ENCODE results near the gene ASPG.

ASPG gene

GRCh38 chr14:104150136-104151025 lies 64.9 kb downstream of the ASPG start (continued):
- TF ChIP-seq ZNF146 (tag by site-specific recombination; IDR thresholded peaks at IDR 0.05) (0 out of 2 replicates have a peak, but pooled peaks have one; percentile 7), KLF1 (tag by site-specific recombination; IDR thresholded peaks at IDR 0.05) (peak; percentile 32; the same call in 1 of the 2 replicates), ZNF239 (tag by site-specific recombination; IDR thresholded peaks at IDR 0.05) (no peak), ZNF324 (tag by site-specific recombination; IDR thresholded peaks at IDR 0.05) (peak; percentile 74), ZNF785 (tag by site-specific recombination; IDR thresholded peaks at IDR 0.05) (no peak), INSM2 (tag by site-specific recombination; IDR thresholded peaks at IDR 0.05) (peak; percentile 49; the same call in 1 of the 2 replicates), ZEB2 (tag by site-specific recombination; IDR thresholded peaks at IDR 0.05) (peak; percentile 66), KLF8 (tag by site-specific recombination; IDR thresholded peaks at IDR 0.05) (0 out of 2 replicates have a peak, but pooled peaks have one; percentile 35), ZNF2 (tag by site-specific recombination; IDR thresholded peaks at IDR 0.05) (peak; percentile 63; the same call in 1 of the 2 replicates), ZNF404 (tag by site-specific recombination; IDR thresholded peaks at IDR 0.05) (no peak), ZBTB17 (tag by site-specific recombination; IDR thresholded peaks at IDR 0.05) (peak; percentile 9; the same call in 1 of the 2 replicates), ZNF112 (tag by site-specific recombination; IDR thresholded peaks at IDR 0.05) (no peak), PATZ1 (tag by site-specific recombination; IDR thresholded peaks at IDR 0.05) (peak; percentile 77; the same call in 1 of the 2 replicates), ZNF394 (tag by site-specific recombination; IDR thresholded peaks at IDR 0.05; ENCODE audit: borderline replicate concordance) (peak; percentile 24; the same call in 1 of the 2 replicates), ZNF10 (tag by site-specific recombination; IDR thresholded peaks at IDR 0.05) (no peak), ZNF221 (tag by site-specific recombination; IDR thresholded peaks at IDR 0.05; ENCODE audit: borderline replicate concordance) (no peak), EGR2 (tag by site-specific recombination; IDR thresholded peaks at IDR 0.05; ENCODE audit: low read depth) (0 out of 2 replicates have a peak, but pooled peaks have one; percentile 18), PRDM4 (tag by site-specific recombination; IDR thresholded peaks at IDR 0.05) (0 out of 2 replicates have a peak, but pooled peaks have one; percentile 18), HOXC10 (CRISPR knock-in tag; IDR thresholded peaks at IDR 0.05) (0 out of 2 replicates have a peak, but pooled peaks have one; percentile 42), ZSCAN16 (tag by site-specific recombination; IDR thresholded peaks at IDR 0.05) (peak; percentile 27), GLIS1 (tag by site-specific recombination; IDR thresholded peaks at IDR 0.05) (peak; percentile 91), ZBTB8A (tag by site-specific recombination; IDR thresholded peaks at IDR 0.05) (peak; percentile 68), TSHZ1 (tag by site-specific recombination; IDR thresholded peaks at IDR 0.05; ENCODE audit: borderline replicate concordance) (peak; percentile 49), ZNF121 (tag by site-specific recombination; IDR thresholded peaks at IDR 0.05) (peak; percentile 73), ZNF626 (tag by site-specific recombination; IDR thresholded peaks at IDR 0.05) (no peak), ZNF341 (tag by site-specific recombination; IDR thresholded peaks at IDR 0.05; ENCODE audit: low read depth) (peak; percentile 27; the same call in 1 of the 2 replicates), ZIC2 (tag by site-specific recombination; IDR thresholded peaks at IDR 0.05) (peak; percentile 93), ZNF157 (tag by site-specific recombination; IDR thresholded peaks at IDR 0.05) (no peak)
- TF ChIP-seq, protein P1, sequence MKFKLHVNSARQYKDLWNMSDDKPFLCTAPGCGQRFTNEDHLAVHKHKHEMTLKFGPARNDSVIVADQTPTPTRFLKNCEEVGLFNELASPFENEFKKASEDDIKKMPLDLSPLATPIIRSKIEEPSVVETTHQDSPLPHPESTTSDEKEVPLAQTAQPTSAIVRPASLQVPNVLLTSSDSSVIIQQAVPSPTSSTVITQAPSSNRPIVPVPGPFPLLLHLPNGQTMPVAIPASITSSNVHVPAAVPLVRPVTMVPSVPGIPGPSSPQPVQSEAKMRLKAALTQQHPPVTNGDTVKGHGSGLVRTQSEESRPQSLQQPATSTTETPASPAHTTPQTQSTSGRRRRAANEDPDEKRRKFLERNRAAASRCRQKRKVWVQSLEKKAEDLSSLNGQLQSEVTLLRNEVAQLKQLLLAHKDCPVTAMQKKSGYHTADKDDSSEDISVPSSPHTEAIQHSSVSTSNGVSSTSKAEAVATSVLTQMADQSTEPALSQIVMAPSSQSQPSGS (tag by site-specific recombination; IDR thresholded peaks at IDR 0.05; ENCODE audit: low read depth) = no peak

Data from HEK293 (cell line).